Left lung (tissue), 10 donors: ENCODE results near the gene TCF7. TPM values are rescaled to one million over a fixed set of nuclear protein-coding genes. Genes with fewer than 3 reads are reported as not detected.
A peak's percentile ranks its signal among the peaks of the same experiment; 100 is the strongest.

Experiments
- ATAC-seq: fragments of 200-7000 bp; cut with Tn5 transposase; one replicate; pipeline ENCODE4 v1.9.1; 2020; ENCODE audit warnings: moderate library complexity
- DNase-seq, 4 donors: peaks; one replicate each; pipeline ENCODE4 v3.0.0-alpha.2; 2013 to 2020
- H3K27ac ChIP-seq, 2 donors: fragments of 200-600 bp; sonication (generic) in 1 of 2; one replicate each; pipeline versions ENCODE4 v1.5.0 to v1.8.0; 2020 to 2021
- H3K27me3 ChIP-seq, 2 donors: fragments of 200-600 bp; sonication (generic) in 1 of 2; one replicate each; pipeline versions ENCODE4 v1.5.0 to v1.8.0; 2020 to 2021
- H3K36me3 ChIP-seq, 2 donors: fragments of 200-600 bp; sonication (generic) in 1 of 2; one replicate each; pipeline versions ENCODE4 v1.5.0 to v1.8.0; 2020 to 2021
- H3K4me1 ChIP-seq, 2 donors: fragments of 200-600 bp; one replicate each; pipeline ENCODE4 v1.8.0; 2021
- H3K4me3 ChIP-seq, 2 donors: fragments of 200-600 bp; sonication (generic) in 1 of 2; one replicate each; pipeline versions ENCODE4 v1.5.0 to v1.8.0; 2020 to 2021; ENCODE audit warnings: mild to moderate bottlenecking in 1 of 2
- H3K9me3 ChIP-seq, 2 donors: fragments of 200-600 bp; sonication (generic) in 1 of 2; one replicate each; pipeline versions ENCODE4 v1.5.0 to v1.8.0; 2020 to 2021
- CTCF ChIP-seq, 2 donors: fragments of 200-600 bp; sonication (generic) in 1 of 2; IDR thresholded peaks; one replicate each; pipeline versions ENCODE4 v1.5.0 to v1.8.0; 2021; ENCODE audit warnings: antibody characterized with exemption in 2 of 2
- intact Hi-C, 2 donors: fragments of 100-400 bp; cut with DNase I; formaldehyde crosslinking; loops; one replicate each; pipeline versions ENCODE4 v1.11.2 to v1.14.2; 2022
- polyA plus RNA-seq, 6 donors: library from polyadenylated mRNA; unstranded; fragments of 120-200 nt; gene quantifications; one replicate each; pipeline ENCODE4 v1.2.1, GENCODE V29; 2013; ENCODE audit not compliant: insufficient read length in 6 of 6
- total RNA-seq, 2 donors: library from RNA; stranded (reverse); fragmentation: NEBNext Ultra II Directional; extraction: Animal tissue kit (Norgen Biotek cat#: 25700); gene quantifications; one replicate each; pipeline ENCODE4 v1.2.1, GENCODE V29; 2021
- donor health status: DM: no; HTN: yes; CAD: no.
- donor health status: DM: no; HTN: no; CAD: no.

TCF7 gene
- total and polyA plus RNA-seq, 8 donors: 4.8 to 18.8 (median 17.4) TPM

- Histone ChIP-seq H3K4me3 (no peak overlapping the region), H3K36me3 (peaks cover 0 to 50% of the 10 kb centered on the region in 2 donors), H3K4me1 (peaks cover 0 to 33% of the 10 kb centered on the region in 2 donors), H3K27ac (no peak overlapping the region), H3K9me3 (no peaks in the 10 kb centered on the region), H3K27me3 (no peaks in the 10 kb centered on the region)
- no peak for TF ChIP-seq CTCF (IDR thresholded peaks at IDR 0.05)
- intact Hi-C loops: no loop called here
- DNase-seq (peak in 2 of 4 donors; percentile 19 to 28), ATAC-seq (no peak)
Measured at GRCh38 chr5:134132372-134133187, 18.1 kb downstream of the TCF7 start.

GRCh38 chr5:134133188-134133994 lies 18.9 kb downstream of the TCF7 start:
- intact Hi-C loops: no loop called here
- Histone ChIP-seq H3K4me1 (peaks cover 0 to 25% of the 10 kb centered on the region in 2 donors), H3K27me3 (no peaks in the 10 kb centered on the region), H3K4me3 (no peak overlapping the region), H3K9me3 (no peaks in the 10 kb centered on the region), H3K27ac (no peak overlapping the region), H3K36me3 (peaks cover 0 to 50% of the 10 kb centered on the region in 2 donors)
- DNase-seq (peak in 2 of 4 donors; percentile 21 to 30), ATAC-seq (no peak)
- TF ChIP-seq CTCF (IDR thresholded peaks at IDR 0.05): no peak

GRCh38 chr5:134133995-134134541 lies 19.6 kb downstream of the TCF7 start:
- H3K27me3 ChIP-seq: no peaks in the 10 kb centered on the region
- intact Hi-C loops: no loop called here
- H3K27ac ChIP-seq: no peak overlapping the region
- no peak for TF ChIP-seq CTCF (IDR thresholded peaks at IDR 0.05)
- no peak overlapping the region for H3K4me3 ChIP-seq
- DNase-seq (peak in 2 of 4 donors; percentile 18 to 39), ATAC-seq (no peak)
- peaks cover 0 to 50% of the 10 kb centered on the region in 2 donors for H3K36me3 ChIP-seq
- no peaks in the 10 kb centered on the region for H3K9me3 ChIP-seq
- peaks cover 0 to 22% of the 10 kb centered on the region in 2 donors for H3K4me1 ChIP-seq

- H3K4me1 ChIP-seq: peaks cover 0 to 15% of the 10 kb centered on the region in 2 donors
- H3K4me3 ChIP-seq: no peak overlapping the region
- TF ChIP-seq CTCF (IDR thresholded peaks at IDR 0.05): no peak
- H3K36me3 ChIP-seq: peaks cover 0 to 50% of the 10 kb centered on the region in 2 donors
- H3K27ac ChIP-seq: no peak overlapping the region
- DNase-seq (peak in 2 of 4 donors; percentile 12 to 18), ATAC-seq (no peak)
- intact Hi-C loops: no loop called here
- H3K9me3 ChIP-seq: no peaks in the 10 kb centered on the region
- no peaks in the 10 kb centered on the region for H3K27me3 ChIP-seq
Measured at GRCh38 chr5:134135091-134135655, 20.7 kb downstream of the TCF7 start.
